ENCODE data around the gene PLAAT2. TPM values are rescaled to one million over a fixed set of nuclear protein-coding genes. Genes with fewer than 3 reads are reported as not detected.
A peak's percentile ranks its signal among the peaks of the same experiment; 100 is the strongest.
"Not testable (repeated sequence)": the region's sequence is repeated elsewhere in the genome, so short reads cannot be mapped to it uniquely, and the experiment has no call there.

Gene PLAAT2
- total RNA-seq, 6 experiments from 2014 or later = 0.42 to 2.2 (median 1.1) TPM; not detected in 3

- 95% methylated on average over 7 of the region's 14 CpGs for WGBS (ENCODE audit: insufficient coverage, low coverage, low lambda C conversion rate, missing lambda C conversion rate)
- Histone ChIP-seq H3K4me3 (peak overlapping the region in 1 of 3 donors; percentile 8), H3K9me3 (no peaks in the 10 kb centered on the region), H3K27ac (peak overlapping the region in 2 of 3 donors; percentile 66 to 73), H3K27me3 (no peaks in the 10 kb centered on the region), H3K4me1 (peaks cover 2 to 51% (median 15%) of the 10 kb centered on the region in 4 donors), H3K36me3 (no peaks in the 10 kb centered on the region)
- ATAC-seq (no peak), DNase-seq (peak in 1 of 3 donors; percentile 22)
- intact Hi-C loops (cut with DNase I) = no loop called here
- TF ChIP-seq, protein P1, sequence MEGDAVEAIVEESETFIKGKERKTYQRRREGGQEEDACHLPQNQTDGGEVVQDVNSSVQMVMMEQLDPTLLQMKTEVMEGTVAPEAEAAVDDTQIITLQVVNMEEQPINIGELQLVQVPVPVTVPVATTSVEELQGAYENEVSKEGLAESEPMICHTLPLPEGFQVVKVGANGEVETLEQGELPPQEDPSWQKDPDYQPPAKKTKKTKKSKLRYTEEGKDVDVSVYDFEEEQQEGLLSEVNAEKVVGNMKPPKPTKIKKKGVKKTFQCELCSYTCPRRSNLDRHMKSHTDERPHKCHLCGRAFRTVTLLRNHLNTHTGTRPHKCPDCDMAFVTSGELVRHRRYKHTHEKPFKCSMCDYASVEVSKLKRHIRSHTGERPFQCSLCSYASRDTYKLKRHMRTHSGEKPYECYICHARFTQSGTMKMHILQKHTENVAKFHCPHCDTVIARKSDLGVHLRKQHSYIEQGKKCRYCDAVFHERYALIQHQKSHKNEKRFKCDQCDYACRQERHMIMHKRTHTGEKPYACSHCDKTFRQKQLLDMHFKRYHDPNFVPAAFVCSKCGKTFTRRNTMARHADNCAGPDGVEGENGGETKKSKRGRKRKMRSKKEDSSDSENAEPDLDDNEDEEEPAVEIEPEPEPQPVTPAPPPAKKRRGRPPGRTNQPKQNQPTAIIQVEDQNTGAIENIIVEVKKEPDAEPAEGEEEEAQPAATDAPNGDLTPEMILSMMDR (IDR thresholded peaks at IDR 0.05) = no peak
- no peak for TF ChIP-seq POLR2A (IDR thresholded peaks at IDR 0.05)
Observed at GRCh38 chr11:63609971-63610580, 46.9 kb upstream of the PLAAT2 start.

- intact Hi-C loops (cut with DNase I) = no loop called here
- Histone ChIP-seq H3K36me3 (no peaks in the 10 kb centered on the region), H3K4me3 (peak overlapping the region in 1 of 3 donors; percentile 8), H3K27ac (peak overlapping the region; percentile 62 to 73 (median 66)), H3K9me3 (no peaks in the 10 kb centered on the region), H3K4me1 (peaks cover 2 to 51% (median 15%) of the 10 kb centered on the region in 4 donors), H3K27me3 (no peaks in the 10 kb centered on the region)
- ATAC-seq (peak; percentile 65 to 77 (median 68)), DNase-seq (peak; percentile 76 to 87 (median 86))
- TF ChIP-seq POLR2A (IDR thresholded peaks at IDR 0.05) = no peak
- TF ChIP-seq, protein P1 (IDR thresholded peaks at IDR 0.05) = peak in 1 of 4 donors; percentile 7
- 27% methylated on average over 2 of the region's 4 CpGs for WGBS (ENCODE audit: insufficient coverage, low coverage, low lambda C conversion rate, missing lambda C conversion rate)
Observed at GRCh38 chr11:63609536-63609935, 46.4 kb upstream of the PLAAT2 start.

- DNase-seq (peak in 1 of 3 donors; percentile 39), ATAC-seq (peak; percentile 16 to 46 (median 28))
- H3K4me3 ChIP-seq = peak overlapping the region in 1 of 3 donors; percentile 8
- H3K27ac ChIP-seq = peak overlapping the region; percentile 62 to 73 (median 66)
- 63% methylated on average over 11 of the region's 11 CpGs for WGBS (ENCODE audit: insufficient coverage, low coverage, low lambda C conversion rate, missing lambda C conversion rate)
- no peaks in the 10 kb centered on the region for H3K27me3 ChIP-seq
- H3K9me3 ChIP-seq = no peaks in the 10 kb centered on the region
- H3K4me1 ChIP-seq = peaks cover 2 to 55% (median 15%) of the 10 kb centered on the region in 4 donors
- TF ChIP-seq, protein P1 (IDR thresholded peaks at IDR 0.05) = no peak
- TF ChIP-seq POLR2A (IDR thresholded peaks at IDR 0.05) = no peak
- intact Hi-C loops (cut with DNase I) = no loop called here
- no peaks in the 10 kb centered on the region for H3K36me3 ChIP-seq
Observed at GRCh38 chr11:63608353-63609345, 45.5 kb upstream of the PLAAT2 start.

DNA sequence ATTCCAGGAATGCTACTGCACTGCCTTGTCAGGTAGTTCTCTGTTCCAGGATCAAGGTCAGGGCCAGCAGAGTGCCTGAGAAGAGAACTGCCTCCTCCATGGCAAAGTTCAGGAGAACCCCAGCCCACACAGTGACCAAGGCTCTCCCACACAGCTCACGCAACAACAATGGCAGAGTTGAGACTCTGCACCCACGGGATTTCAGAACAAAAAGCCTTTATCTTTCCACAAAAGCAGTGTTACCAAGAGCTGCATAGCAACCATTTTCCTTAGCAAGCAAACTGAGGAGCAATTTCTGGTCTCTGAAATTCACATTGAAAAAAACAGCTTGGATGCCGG, 40.0 kb upstream of the PLAAT2 start:
- no peaks in the 10 kb centered on the region for H3K9me3 ChIP-seq
- TF ChIP-seq, protein P1 (IDR thresholded peaks at IDR 0.05) = no peak
- TF ChIP-seq POLR2A (IDR thresholded peaks at IDR 0.05) = no peak
- 77% methylated on average over 1 of the region's 3 CpGs for WGBS (ENCODE audit: insufficient coverage, low coverage, low lambda C conversion rate, missing lambda C conversion rate)
- H3K4me3 ChIP-seq = no peak overlapping the region
- no peak for DNase-seq
- no peaks in the 10 kb centered on the region for H3K27me3 ChIP-seq
- intact Hi-C loops (cut with DNase I) = no loop called here
- no peaks in the 10 kb centered on the region for H3K36me3 ChIP-seq
- H3K27ac ChIP-seq = no peak overlapping the region
- ATAC-seq = peak; percentile 47 to 81 (median 75)
- peaks cover 0 to 21% (median under 1%) of the 10 kb centered on the region in 4 donors for H3K4me1 ChIP-seq

- H3K27me3 ChIP-seq; H3K9me3 ChIP-seq; H3K4me3 ChIP-seq; intact Hi-C loops (cut with DNase I); H3K36me3 ChIP-seq; ATAC-seq; DNase-seq; H3K27ac ChIP-seq: not testable (repeated sequence)
- H3K4me1 ChIP-seq = peaks cover 0 to 19% (median 0%) of the 10 kb centered on the region in 4 donors
- 74% methylated on average over 4 of the region's 11 CpGs for WGBS (ENCODE audit: insufficient coverage, low coverage, low lambda C conversion rate, missing lambda C conversion rate)
Observed at GRCh38 chr11:63602290-63603179, 39.4 kb upstream of the PLAAT2 start.

Measured in right lobe of liver (tissue), 6 donors.